ENCODE data around the gene GRIK3.

GRIK3 gene

DNA sequence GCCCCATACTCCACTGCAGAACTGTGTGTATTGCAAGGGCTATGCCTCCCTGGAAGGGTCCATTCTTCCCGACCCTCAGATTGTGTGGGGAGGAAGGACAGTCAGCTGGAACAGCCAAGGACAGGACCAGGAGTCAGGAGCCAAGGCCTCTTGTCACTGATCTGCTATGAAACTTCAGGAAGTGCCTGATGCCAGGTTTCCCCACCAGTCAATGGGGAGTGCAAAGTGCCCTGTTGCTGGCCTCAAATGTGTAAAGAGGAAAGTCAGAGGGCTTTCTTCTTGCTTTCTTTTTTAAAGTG is 168.8 kb downstream of the GRIK3 start:
- Histone ChIP-seq H3K9me3 (ENCODE audit: insufficient read depth, low read depth, low read length) (peaks cover 2% of the 10 kb centered on the region), H3K4me1 (ENCODE audit: control insufficient read depth in 1 of 2, insufficient read depth in 2 of 2, low read length in 2 of 2) (no peaks in the 10 kb centered on the region), H3K79me2 (ENCODE audit: control insufficient read depth, insufficient read depth, low read length, poor library complexity) (no peaks in the 10 kb centered on the region), H3K18ac (ENCODE audit: low read length) (no peak overlapping the region), H3K4me2 (ENCODE audit: low read length) (no peak overlapping the region), H3K27ac (ENCODE audit: low read depth, low read length) (no peak overlapping the region), H3K9ac (ENCODE audit: low read length) (no peak overlapping the region), H4K91ac (ENCODE audit: low read depth, low read length) (no peak overlapping the region), H2AFZ (ENCODE audit: insufficient read depth, low read length, poor library complexity) (no peak overlapping the region), H2AK5ac (ENCODE audit: low read length) (no peak overlapping the region), H3K79me1 (ENCODE audit: low read length) (no peaks in the 10 kb centered on the region), H2BK120ac (ENCODE audit: insufficient read depth, low read length, poor library complexity) (no peak overlapping the region), H2BK5ac (ENCODE audit: low read depth, low read length, poor library complexity) (no peak overlapping the region), H3K23ac (ENCODE audit: low read length) (no peak overlapping the region), H4K8ac (ENCODE audit: low read depth, low read length) (no peak overlapping the region), H4K12ac (ENCODE audit: low read depth, low read length) (no peak overlapping the region), H3K27me3 (ENCODE audit: insufficient read depth, low read length) (no peaks in the 10 kb centered on the region), H3K14ac (ENCODE audit: low read length) (no peak overlapping the region), H3K4me3 (ENCODE audit: low read depth, low read length) (no peak overlapping the region), H3K4ac (ENCODE audit: low read depth, low read length) (no peak overlapping the region), H3K36me3 (ENCODE audit: control insufficient read depth in 1 of 2, insufficient read depth in 2 of 2, low read length in 2 of 2) (no peaks in the 10 kb centered on the region), H2BK12ac (ENCODE audit: low read length) (no peak overlapping the region)
- WGBS (ENCODE audit: extremely low coverage, insufficient coverage, insufficient read length) = no CpG with 5 or more reads among the region's 1 CpG
- DNase-seq = no peak

GRCh38 chr1:36864823-36865601 is 169.3 kb downstream of the GRIK3 start:
- Histone ChIP-seq H3K4ac (ENCODE audit: low read depth, low read length) (no peak overlapping the region), H3K79me1 (ENCODE audit: low read length) (no peaks in the 10 kb centered on the region), H3K14ac (ENCODE audit: low read length) (no peak overlapping the region), H3K9ac (ENCODE audit: low read length) (no peak overlapping the region), H3K36me3 (ENCODE audit: control insufficient read depth in 1 of 2, insufficient read depth in 2 of 2, low read length in 2 of 2) (no peaks in the 10 kb centered on the region), H4K8ac (ENCODE audit: low read depth, low read length) (no peak overlapping the region), H3K4me2 (ENCODE audit: low read length) (no peak overlapping the region), H3K23ac (ENCODE audit: low read length) (no peak overlapping the region), H2AFZ (ENCODE audit: insufficient read depth, low read length, poor library complexity) (no peak overlapping the region), H3K27ac (ENCODE audit: low read depth, low read length) (no peak overlapping the region), H3K4me3 (ENCODE audit: low read depth, low read length) (no peak overlapping the region), H4K12ac (ENCODE audit: low read depth, low read length) (no peak overlapping the region), H3K27me3 (ENCODE audit: insufficient read depth, low read length) (no peaks in the 10 kb centered on the region), H2BK5ac (ENCODE audit: low read depth, low read length, poor library complexity) (no peak overlapping the region), H2BK120ac (ENCODE audit: insufficient read depth, low read length, poor library complexity) (no peak overlapping the region), H2BK12ac (ENCODE audit: low read length) (no peak overlapping the region), H3K4me1 (ENCODE audit: control insufficient read depth in 1 of 2, insufficient read depth in 2 of 2, low read length in 2 of 2) (no peaks in the 10 kb centered on the region), H3K9me3 (ENCODE audit: insufficient read depth, low read depth, low read length) (peaks cover 2% of the 10 kb centered on the region), H2AK5ac (ENCODE audit: low read length) (no peak overlapping the region), H3K18ac (ENCODE audit: low read length) (no peak overlapping the region), H4K91ac (ENCODE audit: low read depth, low read length) (no peak overlapping the region), H3K79me2 (ENCODE audit: control insufficient read depth, insufficient read depth, low read length, poor library complexity) (no peaks in the 10 kb centered on the region)
- no peak for DNase-seq
- WGBS (ENCODE audit: extremely low coverage, insufficient coverage, insufficient read length) = no CpG with 5 or more reads among the region's 11 CpGs

GRCh38 chr1:36864182-36864822 is 170.0 kb downstream of the GRIK3 start:
- Histone ChIP-seq H3K4me2 (ENCODE audit: low read length) (no peak overlapping the region), H4K12ac (ENCODE audit: low read depth, low read length) (no peak overlapping the region), H2AFZ (ENCODE audit: insufficient read depth, low read length, poor library complexity) (no peak overlapping the region), H2AK5ac (ENCODE audit: low read length) (no peak overlapping the region), H3K9ac (ENCODE audit: low read length) (no peak overlapping the region), H3K9me3 (ENCODE audit: insufficient read depth, low read depth, low read length) (peaks cover 2% of the 10 kb centered on the region), H3K14ac (ENCODE audit: low read length) (no peak overlapping the region), H3K27ac (ENCODE audit: low read depth, low read length) (no peak overlapping the region), H3K4me1 (ENCODE audit: control insufficient read depth in 1 of 2, insufficient read depth in 2 of 2, low read length in 2 of 2) (no peaks in the 10 kb centered on the region), H2BK120ac (ENCODE audit: insufficient read depth, low read length, poor library complexity) (no peak overlapping the region), H4K8ac (ENCODE audit: low read depth, low read length) (no peak overlapping the region), H3K18ac (ENCODE audit: low read length) (no peak overlapping the region), H2BK12ac (ENCODE audit: low read length) (no peak overlapping the region), H3K23ac (ENCODE audit: low read length) (no peak overlapping the region), H3K79me2 (ENCODE audit: control insufficient read depth, insufficient read depth, low read length, poor library complexity) (no peaks in the 10 kb centered on the region), H3K4ac (ENCODE audit: low read depth, low read length) (no peak overlapping the region), H3K79me1 (ENCODE audit: low read length) (no peaks in the 10 kb centered on the region), H3K36me3 (ENCODE audit: control insufficient read depth in 1 of 2, insufficient read depth in 2 of 2, low read length in 2 of 2) (no peaks in the 10 kb centered on the region), H4K91ac (ENCODE audit: low read depth, low read length) (no peak overlapping the region), H3K4me3 (ENCODE audit: low read depth, low read length) (no peak overlapping the region), H3K27me3 (ENCODE audit: insufficient read depth, low read length) (no peaks in the 10 kb centered on the region), H2BK5ac (ENCODE audit: low read depth, low read length, poor library complexity) (no peak overlapping the region)
- no peak for DNase-seq
- no CpG with 5 or more reads among the region's 6 CpGs for WGBS (ENCODE audit: extremely low coverage, insufficient coverage, insufficient read length)

- Histone ChIP-seq H3K36me3 (ENCODE audit: control insufficient read depth in 1 of 2, insufficient read depth in 2 of 2, low read length in 2 of 2) (no peaks in the 10 kb centered on the region), H4K91ac (ENCODE audit: low read depth, low read length) (no peak overlapping the region), H3K14ac (ENCODE audit: low read length) (no peak overlapping the region), H3K4me3 (ENCODE audit: low read depth, low read length) (no peak overlapping the region), H2AK5ac (ENCODE audit: low read length) (no peak overlapping the region), H2BK120ac (ENCODE audit: insufficient read depth, low read length, poor library complexity) (no peak overlapping the region), H3K23ac (ENCODE audit: low read length) (no peak overlapping the region), H3K79me2 (ENCODE audit: control insufficient read depth, insufficient read depth, low read length, poor library complexity) (no peaks in the 10 kb centered on the region), H2BK12ac (ENCODE audit: low read length) (no peak overlapping the region), H3K27me3 (ENCODE audit: insufficient read depth, low read length) (no peaks in the 10 kb centered on the region), H2AFZ (ENCODE audit: insufficient read depth, low read length, poor library complexity) (no peak overlapping the region), H2BK5ac (ENCODE audit: low read depth, low read length, poor library complexity) (no peak overlapping the region), H4K8ac (ENCODE audit: low read depth, low read length) (no peak overlapping the region), H4K12ac (ENCODE audit: low read depth, low read length) (no peak overlapping the region), H3K27ac (ENCODE audit: low read depth, low read length) (no peak overlapping the region), H3K4me1 (ENCODE audit: control insufficient read depth in 1 of 2, insufficient read depth in 2 of 2, low read length in 2 of 2) (no peaks in the 10 kb centered on the region), H3K18ac (ENCODE audit: low read length) (no peak overlapping the region), H3K79me1 (ENCODE audit: low read length) (no peaks in the 10 kb centered on the region), H3K9ac (ENCODE audit: low read length) (no peak overlapping the region), H3K4ac (ENCODE audit: low read depth, low read length) (no peak overlapping the region), H3K4me2 (ENCODE audit: low read length) (no peak overlapping the region), H3K9me3 (ENCODE audit: insufficient read depth, low read depth, low read length) (peaks cover 2% of the 10 kb centered on the region)
- no CpG with 5 or more reads among the region's 5 CpGs for WGBS (ENCODE audit: extremely low coverage, insufficient coverage, insufficient read length)
- DNase-seq = no peak
Measured at GRCh38 chr1:36863500-36863899, 170.8 kb downstream of the GRIK3 start.
